Calu3 (cell line): Measurements from ENCODE around the gene SPOCK3. TPM values are rescaled to one million over a fixed set of nuclear protein-coding genes. Genes with fewer than 3 reads are reported as not detected.

Source experiments
- BruUV-seq: library from RNA; stranded (reverse); fragments of 400-500 nt; replicated peaks from 2 replicates; lab custom pipeline; 2021; lab: Mats Ljungman, UMichigan
- CTCF ChIA-PET: fragments of 300-600 bp; sonication (Branson Sonifier 250); formaldehyde crosslinking; loops from one replicate; lab custom pipeline; 2022; ENCODE audit warnings: antibody characterized with exemption; lab: Charles Lee
- DNase-seq: peaks from one replicate; pipeline ENCODE4 v3.0.0; 2022
- H3K27ac Mint-ChIP-seq: one replicate; pipeline ENCODE4 v1.8.0; 2022; ENCODE audit warnings: mixed read lengths; ENCODE audit not compliant: unreplicated experiment
- H3K27me3 Mint-ChIP-seq: one replicate; pipeline ENCODE4 v1.8.0; 2022; ENCODE audit warnings: mixed read lengths; ENCODE audit not compliant: unreplicated experiment
- H3K36me3 Mint-ChIP-seq: one replicate; pipeline ENCODE4 v1.8.0; 2022; ENCODE audit warnings: mild to moderate bottlenecking, moderate library complexity, mixed read lengths; ENCODE audit not compliant: insufficient read depth, unreplicated experiment
- H3K4me1 Mint-ChIP-seq: one replicate; pipeline ENCODE4 v1.8.0; 2022; ENCODE audit warnings: mild to moderate bottlenecking, low read depth, mixed read lengths; ENCODE audit not compliant: unreplicated experiment
- H3K4me3 Mint-ChIP-seq: one replicate; pipeline ENCODE4 v1.8.0; 2022; ENCODE audit warnings: mild to moderate bottlenecking, low read depth, moderate library complexity, mixed read lengths; ENCODE audit not compliant: unreplicated experiment
- H3K9me3 Mint-ChIP-seq: one replicate; pipeline ENCODE4 v1.8.0; 2022; ENCODE audit warnings: low read depth, mixed read lengths; ENCODE audit not compliant: unreplicated experiment
- CTCF ChIP-seq: fragments of 200-600 bp; IDR thresholded peaks from one replicate; pipeline ENCODE4 v1.8.0; 2022; ENCODE audit warnings: antibody characterized with exemption; ENCODE audit not compliant: unreplicated experiment
- intact Hi-C: fragments of 100-400 bp; cut with micrococcal nuclease; formaldehyde crosslinking; loops from one replicate; pipeline ENCODE4 v1.10.0; 2022; ENCODE audit not compliant: unreplicated experiment
- total RNA-seq: library from RNA; stranded (reverse); gene quantifications from 2 replicates; pipeline ENCODE4 v1.2.3, GENCODE V29; 2022

The SPOCK3 gene
- total RNA-seq, 1 experiment from 2014 or later, result 0.31 TPM

- no peaks in the 10 kb centered on the region for H3K9me3 Mint-ChIP-seq
- CTCF ChIA-PET, result no interaction called here
- H3K4me3 Mint-ChIP-seq, result no peak overlapping the region
- no peaks in the 10 kb centered on the region for H3K27me3 Mint-ChIP-seq
- H3K4me1 Mint-ChIP-seq, result peaks cover 7% of the 10 kb centered on the region
- H3K36me3 Mint-ChIP-seq, result no peaks in the 10 kb centered on the region
- intact Hi-C loops, result no loop called here
- no TSS peak for BruUV-seq
- DNase-seq, result no peak
- TF ChIP-seq CTCF, result no peak
- H3K27ac Mint-ChIP-seq, result no peak overlapping the region
Measured at GRCh38 chr4:167221084-167221483, 13.2 kb downstream of the SPOCK3 start.

- intact Hi-C loops, result no loop called here
- no TSS peak for BruUV-seq
- H3K4me1 Mint-ChIP-seq, result peaks cover 7% of the 10 kb centered on the region
- H3K4me3 Mint-ChIP-seq, result no peak overlapping the region
- H3K9me3 Mint-ChIP-seq, result no peaks in the 10 kb centered on the region
- H3K27me3 Mint-ChIP-seq, result no peaks in the 10 kb centered on the region
- H3K36me3 Mint-ChIP-seq, result no peaks in the 10 kb centered on the region
- CTCF ChIA-PET, result interaction anchor here (1.3 kb wide), 1 partner anchor 16 kb away, joined by 3 read pairs; the partner anchor contains the start of gene SPOCK3
- TF ChIP-seq CTCF, result no peak
- DNase-seq, result no peak
- H3K27ac Mint-ChIP-seq, result no peak overlapping the region
Measured at GRCh38 chr4:167218022-167218608, 16.2 kb downstream of the SPOCK3 start.

GRCh38 chr4:167216783-167217182, 17.5 kb downstream of the SPOCK3 start:
- Mint-ChIP-seq H3K4me3 (no peak overlapping the region), H3K36me3 (no peaks in the 10 kb centered on the region), H3K27me3 (no peaks in the 10 kb centered on the region), H3K27ac (no peak overlapping the region), H3K4me1 (peaks cover 7% of the 10 kb centered on the region), H3K9me3 (no peaks in the 10 kb centered on the region)
- intact Hi-C loops, result no loop called here
- DNase-seq, result no peak
- BruUV-seq, result no TSS peak
- CTCF ChIA-PET, result no interaction called here
- TF ChIP-seq CTCF, result no peak

GRCh38 chr4:167210166-167210565, 24.1 kb downstream of the SPOCK3 start:
- no peaks in the 10 kb centered on the region for H3K36me3 Mint-ChIP-seq
- CTCF ChIA-PET, result no interaction called here
- H3K4me1 Mint-ChIP-seq, result no peaks in the 10 kb centered on the region
- no peaks in the 10 kb centered on the region for H3K9me3 Mint-ChIP-seq
- no TSS peak for BruUV-seq
- DNase-seq, result no peak
- H3K4me3 Mint-ChIP-seq, result no peak overlapping the region
- no peak overlapping the region for H3K27ac Mint-ChIP-seq
- H3K27me3 Mint-ChIP-seq, result no peaks in the 10 kb centered on the region
- intact Hi-C loops, result no loop called here
- TF ChIP-seq CTCF, result no peak
